Activated T-cell treated with anti-CD3 and anti-CD28 coated beads, Interleukin-2, amount 50 U/mL, for 48 hours (primary cell): ENCODE results near the gene PGLYRP1.

Source experiments
- DNase-seq, 2 experiments: peaks; one replicate each; pipeline ENCODE4 v3.0.0-alpha.2; 2020

The PGLYRP1 gene

GRCh38 chr19:46031781-46032596 lies 9.1 kb upstream of the PGLYRP1 start:
- no peak for DNase-seq

- no peak for DNase-seq
These were observed 8.1 kb upstream of the PGLYRP1 start for GRCh38 chr19:46030812-46031550.

- no peak for DNase-seq
These were observed 3.0 kb upstream of the PGLYRP1 start for GRCh38 chr19:46025835-46026234.

- peak in 1 of 2 experiments; percentile 10 for DNase-seq
These were observed 492 bp upstream of the PGLYRP1 start for GRCh38 chr19:46023311-46023779.

GRCh38 chr19:46022061-46022430 lies 807 bp downstream of the PGLYRP1 start:
- DNase-seq = no peak

- DNase-seq = no peak
These were observed 1.3 kb downstream of the PGLYRP1 start for GRCh38 chr19:46021531-46022041.

- DNase-seq = no peak
These were observed 2.1 kb downstream of the PGLYRP1 start for GRCh38 chr19:46020819-46021125.

GRCh38 chr19:46019270-46019669 lies 3.6 kb downstream of the PGLYRP1 start:
- DNase-seq = no peak

- no peak for DNase-seq
These were observed 4.1 kb downstream of the PGLYRP1 start for GRCh38 chr19:46018729-46019251.

- no peak for DNase-seq
These were observed 4.8 kb downstream of the PGLYRP1 start for GRCh38 chr19:46017874-46018675.

GRCh38 chr19:46017095-46017429 lies 5.8 kb downstream of the PGLYRP1 start:
- no peak for DNase-seq

GRCh38 chr19:46016426-46017094 lies 6.3 kb downstream of the PGLYRP1 start:
- peak; percentile 84 to 90 for DNase-seq

GRCh38 chr19:46015687-46016425 lies 7.0 kb downstream of the PGLYRP1 start:
- peak; percentile 56 to 63 for DNase-seq

- DNase-seq = peak; percentile 75 to 80
These were observed 7.7 kb downstream of the PGLYRP1 start for GRCh38 chr19:46014941-46015686.

- DNase-seq = no peak
These were observed 8.3 kb downstream of the PGLYRP1 start for GRCh38 chr19:46014534-46014933.

- DNase-seq = peak; percentile 80
These were observed 13.0 kb downstream of the PGLYRP1 start for GRCh38 chr19:46009530-46010510.

GRCh38 chr19:46006411-46006810 lies 16.4 kb downstream of the PGLYRP1 start:
- DNase-seq = no peak

- DNase-seq = no peak
These were observed 20.1 kb downstream of the PGLYRP1 start for GRCh38 chr19:46002678-46003275.
